IMR-90 (cell line): ENCODE measurements around the gene CXCL13. TPM values are rescaled to one million over a fixed set of nuclear protein-coding genes. Genes with fewer than 3 reads are reported as not detected.

Experiments
- ATAC-seq: fragments of 200-7000 bp; cut with Tn5 transposase; 2 replicates; pipeline ENCODE4 v1.9.1; 2020; ENCODE audit warnings: low read depth, mild to moderate bottlenecking, moderate library complexity
- BruUV-seq: library from RNA; stranded (reverse); fragments of 400-500 nt; replicated peaks from 2 replicates; lab custom pipeline; 2021; lab: Mats Ljungman, UMichigan
- CTCF ChIA-PET: fragments of 300-600 bp; formaldehyde crosslinking; extraction: SDS; loops from one replicate; lab custom pipeline; 2021; ENCODE audit warnings: antibody characterized with exemption; lab: Yijun Ruan, JAX
- POLR2A ChIA-PET: fragments of 300-600 bp; sonication (Branson Sonifier 250); formaldehyde crosslinking; loops from one replicate; lab custom pipeline; 2022; ENCODE audit warnings: antibody characterized with exemption; ENCODE audit not compliant: unreplicated experiment; lab: Charles Lee
- DNase-seq: peaks from one replicate; pipeline ENCODE4 v3.0.0; 2013
- H2AFZ ChIP-seq: replicated peaks from 2 replicates; pipeline ENCODE3; 2013; ENCODE audit warnings: low read length, mild to moderate bottlenecking; ENCODE audit not compliant: poor library complexity
- H2AK5ac ChIP-seq: 2 replicates; pipeline ENCODE4 v1.6.1; 2013; ENCODE audit warnings: low read depth, low read length, inconsistent platforms
- H2AK9ac ChIP-seq: replicated peaks from 2 replicates; pipeline ENCODE3; 2013; ENCODE audit warnings: mild to moderate bottlenecking, low read depth, low read length, moderate library complexity; ENCODE audit not compliant: poor library complexity
- H2BK120ac ChIP-seq: 2 replicates; pipeline ENCODE4 v1.6.1; 2013; ENCODE audit warnings: low read depth, low read length, inconsistent platforms
- H2BK15ac ChIP-seq: 3 replicates; pipeline ENCODE4 v1.6.1; 2013; ENCODE audit warnings: low read depth, low read length, inconsistent platforms
- H2BK20ac ChIP-seq: 2 replicates; pipeline ENCODE4 v1.6.1; 2013; ENCODE audit warnings: low read depth, mild to moderate bottlenecking, inconsistent platforms, low read length, moderate library complexity
- H2BK5ac ChIP-seq: 2 replicates; pipeline ENCODE4 v1.6.1; 2013; ENCODE audit warnings: mild to moderate bottlenecking, low read depth, low read length, inconsistent platforms; ENCODE audit not compliant: poor library complexity, severe bottlenecking
- H3K14ac ChIP-seq: replicated peaks from 2 replicates; pipeline ENCODE4 v1.6.1; 2013; ENCODE audit warnings: low read depth, low read length, inconsistent platforms
- H3K18ac ChIP-seq: 2 replicates; pipeline ENCODE4 v1.6.1; 2013; ENCODE audit warnings: low read depth, low read length, control low read depth
- H3K23ac ChIP-seq: 2 replicates; pipeline ENCODE4 v1.6.1; 2013; ENCODE audit warnings: low read depth, low read length, inconsistent platforms
- H3K27ac ChIP-seq: 2 replicates; pipeline ENCODE4 v1.5.1; 2013; ENCODE audit warnings: mild to moderate bottlenecking, control low read depth, low read length; ENCODE audit not compliant: insufficient read depth
- H3K27me3 ChIP-seq: 2 replicates; pipeline ENCODE4 v1.6.1; 2013; ENCODE audit warnings: low read length; ENCODE audit not compliant: control insufficient read depth, insufficient read depth
- H3K36me3 ChIP-seq: 2 replicates; pipeline ENCODE4 v1.6.1; 2013; ENCODE audit warnings: low read length, mixed read lengths; ENCODE audit not compliant: control insufficient read depth, insufficient read depth
- H3K4ac ChIP-seq: 2 replicates; pipeline ENCODE4 v1.6.1; 2013; ENCODE audit warnings: low read depth, low read length, inconsistent platforms
- H3K4me1 ChIP-seq: 2 replicates; pipeline ENCODE4 v1.6.1; 2013; ENCODE audit warnings: low read length, mixed read lengths; ENCODE audit not compliant: control insufficient read depth, insufficient read depth
- H3K4me2 ChIP-seq: 2 replicates; pipeline ENCODE4 v1.6.1; 2013; ENCODE audit warnings: low read depth, mild to moderate bottlenecking, control low read depth, low read length, moderate library complexity
- H3K4me3 ChIP-seq: 2 replicates; pipeline ENCODE4 v1.5.1; 2013; ENCODE audit warnings: low read depth, mild to moderate bottlenecking, control low read depth, low read length, moderate library complexity; ENCODE audit not compliant: insufficient read depth
- H3K56ac ChIP-seq: 2 replicates; pipeline ENCODE4 v1.6.1; 2013; ENCODE audit warnings: low read length, inconsistent platforms; ENCODE audit not compliant: insufficient read depth; ENCODE audit errors: extremely low read depth
- H3K79me1 ChIP-seq, 2 experiments: 2 replicates each; pipeline ENCODE4 v1.6.1; 2013; ENCODE audit warnings: low read length in 2 of 2, inconsistent platforms in 1 of 2, low read depth in 1 of 2
- H3K9ac ChIP-seq: 2 replicates; pipeline ENCODE4 v1.6.1; 2013; ENCODE audit warnings: low read depth, low read length, control low read depth
- H3K9me1 ChIP-seq: 2 replicates; pipeline ENCODE4 v1.6.1; 2013; ENCODE audit warnings: low read length, inconsistent platforms; ENCODE audit not compliant: insufficient read depth
- H3K9me3 ChIP-seq: 2 replicates; pipeline ENCODE4 v1.6.1; 2013; ENCODE audit warnings: low read length; ENCODE audit not compliant: control insufficient read depth, insufficient read depth
- H4K20me1 ChIP-seq: 2 replicates; pipeline ENCODE4 v1.6.1; 2013; ENCODE audit warnings: low read length, inconsistent platforms; ENCODE audit not compliant: insufficient read depth
- H4K5ac ChIP-seq: 2 replicates; pipeline ENCODE4 v1.6.1; 2013; ENCODE audit warnings: mild to moderate bottlenecking, low read depth, low read length, control low read depth
- H4K8ac ChIP-seq, 2 experiments: 2 replicates each; pipeline ENCODE4 v1.6.1; 2013; ENCODE audit warnings: low read depth in 2 of 2, low read length in 2 of 2, control low read depth in 1 of 2, inconsistent platforms in 1 of 2
- H4K91ac ChIP-seq: 2 replicates; pipeline ENCODE4 v1.6.1; 2013; ENCODE audit warnings: low read depth, low read length, inconsistent platforms; ENCODE audit not compliant: insufficient read depth
- BHLHE40 ChIP-seq: fragments of 150-350 bp; IDR thresholded peaks from 2 replicates; pipeline ENCODE4 v1.6.1; 2016; ENCODE audit warnings: mild to moderate bottlenecking, low read depth, low read length
- CHD1 ChIP-seq: IDR thresholded peaks from 2 replicates; pipeline ENCODE4 v1.6.1; 2012; ENCODE audit warnings: low read depth, low read length, improper control_type of control experiment
- CTCF ChIP-seq: conservative IDR thresholded peaks from 2 replicates; pipeline ENCODE4 v1.5.1; 2012; ENCODE audit warnings: mild to moderate bottlenecking, low read depth, low read length, improper control_type of control experiment
- FOS ChIP-seq: fragments of 150-350 bp; IDR thresholded peaks from 2 replicates; pipeline ENCODE4 v1.6.1; 2016; ENCODE audit warnings: low read depth, low read length
- MAZ ChIP-seq: IDR thresholded peaks from 2 replicates; pipeline ENCODE4 v1.6.1; 2012; ENCODE audit warnings: low read depth, mild to moderate bottlenecking, low read length, improper control_type of control experiment, moderate library complexity, borderline replicate concordance
- MXI1 ChIP-seq: IDR thresholded peaks from 2 replicates; pipeline ENCODE4 v1.6.1; 2012; ENCODE audit warnings: low read depth, mild to moderate bottlenecking, low read length, moderate library complexity, borderline replicate concordance
- NFE2L2 ChIP-seq: fragments of 150-350 bp; IDR thresholded peaks from 2 replicates; pipeline ENCODE4 v1.6.1; 2016; ENCODE audit warnings: low read depth, mild to moderate bottlenecking, low read length
- POLR2A ChIP-seq: IDR thresholded peaks from 2 replicates; pipeline ENCODE4 v1.6.1; 2012; ENCODE audit warnings: mild to moderate bottlenecking, low read depth, low read length
- RAD21 ChIP-seq: IDR thresholded peaks from 2 replicates; pipeline ENCODE4 v1.6.1; 2012; ENCODE audit warnings: low read length, improper control_type of control experiment
- RFX5 ChIP-seq: IDR thresholded peaks from 2 replicates; pipeline ENCODE4 v1.8.0; 2012; ENCODE audit warnings: low read depth, mild to moderate bottlenecking, low read length, moderate library complexity
- USF2 ChIP-seq: fragments of 150-350 bp; IDR thresholded peaks from 2 replicates; pipeline ENCODE4 v1.6.1; 2017; ENCODE audit warnings: mild to moderate bottlenecking, antibody characterized with exemption, low read length, low read depth
- WGBS, 2 experiments: methylation state at CpG; one replicate each; pipeline versions ENCODE4 v1.1.5 to v1.1.7; 2013; ENCODE audit warnings: missing lambda C conversion rate in 2 of 2; ENCODE audit not compliant: insufficient read length in 1 of 2; ENCODE audit errors: extremely low coverage in 2 of 2; 5-methylcytosine and 5-hydroxymethylcytosine counted together
- dilution Hi-C: fragments of 300-500 bp; cut with HindIII; formaldehyde crosslinking; loops from one replicate; pipeline ENCODE4 v1.14.3; 2018; ENCODE audit warnings: low sequenced_read_pairs; ENCODE audit not compliant: unreplicated experiment
- in situ Hi-C: fragments of 300-500 bp; cut with MboI; formaldehyde crosslinking; loops from 3 replicates; pipeline ENCODE4 v1.14.3; 2019; ENCODE audit warnings: low sequenced_read_pairs, inconsistent platforms, mixed read lengths
- intact Hi-C: fragments of 100-400 bp; cut with micrococcal nuclease; formaldehyde crosslinking; loops from 2 replicates; pipeline ENCODE4 v1.10.0; 2022
- polyA plus RNA-seq, 3 experiments: library from polyadenylated mRNA; depleted of rRNA; stranded (reverse); fragments of >200 nt; gene quantifications; 2 replicates each; pipeline ENCODE4 v1.2.3, GENCODE V29; 2012; ENCODE audit warnings: low replicate concordance in 1 of 3
- total RNA-seq: library from RNA; depleted of rRNA; stranded (reverse); fragments of >200 nt; gene quantifications from 2 replicates; pipeline ENCODE4 v1.2.3, GENCODE V29; 2012

Gene CXCL13
- total and polyA plus RNA-seq, 2 of the 4 experiments (the other 2 are of a cell fraction): not detected

GRCh38 chr4:77595364-77595973 is 10.2 kb upstream of the CXCL13 start:
- Histone ChIP-seq H2BK20ac (no peak overlapping the region), H3K4ac (no peak overlapping the region), H2BK120ac (no peak overlapping the region), H3K4me2 (no peak overlapping the region), H2BK5ac (no peak overlapping the region), H4K20me1 (no peaks in the 10 kb centered on the region), H4K91ac (no peak overlapping the region), H3K9me3 (no peaks in the 10 kb centered on the region), H3K56ac (no peak overlapping the region), H4K8ac (no peak overlapping the region), H2BK15ac (no peak overlapping the region), H3K27me3 (peaks cover 5% of the 10 kb centered on the region), H4K5ac (no peak overlapping the region), H2AK5ac (no peak overlapping the region), H2AK9ac (no peak overlapping the region), H3K27ac (no peak overlapping the region), H3K9me1 (no peaks in the 10 kb centered on the region), H3K23ac (no peak overlapping the region), H3K4me1 (no peaks in the 10 kb centered on the region), H3K4me3 (no peak overlapping the region), H3K14ac (no peak overlapping the region), H3K18ac (no peak overlapping the region), H2AFZ (no peak overlapping the region), H3K9ac (no peak overlapping the region), H3K36me3 (no peaks in the 10 kb centered on the region), H3K79me1 (no peaks in the 10 kb centered on the region)
- ATAC-seq (no peak), DNase-seq (no peak)
- POLR2A ChIA-PET: no interaction called here
- no TSS peak for BruUV-seq
- TF ChIP-seq CHD1: no peak
- TF ChIP-seq MXI1: no peak
- TF ChIP-seq FOS: no peak
- TF ChIP-seq POLR2A: no peak
- TF ChIP-seq RAD21: no peak
- no peak for TF ChIP-seq RFX5
- TF ChIP-seq NFE2L2: no peak
- no peak for TF ChIP-seq CTCF
- TF ChIP-seq MAZ: no peak
- no peak for TF ChIP-seq BHLHE40
- TF ChIP-seq USF2: no peak
- intact Hi-C loops (no loop called here), in situ Hi-C loops (no loop called here), dilution Hi-C loops (no loop called here)
- CTCF ChIA-PET: no interaction called here
- 20% methylated on average over 1 of the region's 4 CpGs; no CpG with 5 or more reads in 1 of the 2 experiments for WGBS, 2 experiments
